ENCODE measurements around the gene DLGAP4.
"Not testable (repeated sequence)": the region's sequence is repeated elsewhere in the genome, so short reads cannot be mapped to it uniquely, and the experiment has no call there.

DLGAP4 gene

GRCh38 chr20:36454698-36455427, 148.7 kb downstream of the DLGAP4 start:
- DNase-seq (ENCODE audit: low read depth): no peak

- no peak for DNase-seq (ENCODE audit: low read depth)
Observed at GRCh38 chr20:36455972-36456625, 150.0 kb downstream of the DLGAP4 start.

- peak; percentile 86 for DNase-seq (ENCODE audit: low read depth)
Observed at GRCh38 chr20:36460648-36461599, 154.8 kb downstream of the DLGAP4 start.

GRCh38 chr20:36461600-36462439, 155.7 kb downstream of the DLGAP4 start:
- peak; percentile 37 for DNase-seq (ENCODE audit: low read depth)

GRCh38 chr20:36462440-36463211, 156.5 kb downstream of the DLGAP4 start:
- no peak for DNase-seq (ENCODE audit: low read depth)

GRCh38 chr20:36463212-36464061, 157.3 kb downstream of the DLGAP4 start:
- DNase-seq (ENCODE audit: low read depth): no peak

- DNase-seq (ENCODE audit: low read depth): peak; percentile 35
Observed at GRCh38 chr20:36465109-36466080, 159.3 kb downstream of the DLGAP4 start.

- DNase-seq (ENCODE audit: low read depth): no peak
Observed at GRCh38 chr20:36466089-36466488, 159.9 kb downstream of the DLGAP4 start.

GRCh38 chr20:36467076-36467999, 161.2 kb downstream of the DLGAP4 start:
- peak; percentile 12 for DNase-seq (ENCODE audit: low read depth)

- no peak for DNase-seq (ENCODE audit: low read depth)
Observed at GRCh38 chr20:36468149-36469000, 162.2 kb downstream of the DLGAP4 start.

GRCh38 chr20:36469973-36470372, 163.8 kb downstream of the DLGAP4 start:
- DNase-seq (ENCODE audit: low read depth): no peak

- no peak for DNase-seq (ENCODE audit: low read depth)
Observed at GRCh38 chr20:36471885-36472636, 165.9 kb downstream of the DLGAP4 start.

GRCh38 chr20:36472637-36473090, 166.5 kb downstream of the DLGAP4 start:
- DNase-seq (ENCODE audit: low read depth): no peak

- DNase-seq (ENCODE audit: low read depth): no peak
Observed at GRCh38 chr20:36473164-36473563, 167.0 kb downstream of the DLGAP4 start.

- DNase-seq (ENCODE audit: low read depth): no peak
Observed at GRCh38 chr20:36474563-36474962, 168.4 kb downstream of the DLGAP4 start.

GRCh38 chr20:36475054-36475453, 168.9 kb downstream of the DLGAP4 start:
- not testable (repeated sequence) for DNase-seq (ENCODE audit: low read depth)
